ENCODE results near the gene SH3GL1.
"Not testable (repeated sequence)": the region's sequence is repeated elsewhere in the genome, so short reads cannot be mapped to it uniquely, and the experiment has no call there.

SH3GL1 gene

GRCh38 chr19:4342615-4343369 is 57.6 kb downstream of the SH3GL1 start:
- peak; percentile 100 for FAIRE-seq

DNA sequence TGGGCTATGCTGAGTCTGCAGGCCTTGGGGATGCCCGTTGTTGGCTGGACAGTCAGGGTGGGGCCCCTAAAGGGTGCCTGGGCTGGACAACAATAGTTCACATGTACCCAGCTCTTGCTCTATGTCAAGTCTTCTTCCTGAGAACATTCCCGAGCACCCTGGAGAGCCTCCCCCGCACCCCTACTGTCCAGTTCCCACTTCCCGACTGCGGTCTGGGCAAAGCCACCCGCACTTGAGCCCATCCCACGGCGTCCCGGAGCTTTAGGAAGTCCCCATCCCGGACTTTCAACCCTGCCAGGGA is 58.1 kb downstream of the SH3GL1 start:
- no peak for FAIRE-seq

DNA sequence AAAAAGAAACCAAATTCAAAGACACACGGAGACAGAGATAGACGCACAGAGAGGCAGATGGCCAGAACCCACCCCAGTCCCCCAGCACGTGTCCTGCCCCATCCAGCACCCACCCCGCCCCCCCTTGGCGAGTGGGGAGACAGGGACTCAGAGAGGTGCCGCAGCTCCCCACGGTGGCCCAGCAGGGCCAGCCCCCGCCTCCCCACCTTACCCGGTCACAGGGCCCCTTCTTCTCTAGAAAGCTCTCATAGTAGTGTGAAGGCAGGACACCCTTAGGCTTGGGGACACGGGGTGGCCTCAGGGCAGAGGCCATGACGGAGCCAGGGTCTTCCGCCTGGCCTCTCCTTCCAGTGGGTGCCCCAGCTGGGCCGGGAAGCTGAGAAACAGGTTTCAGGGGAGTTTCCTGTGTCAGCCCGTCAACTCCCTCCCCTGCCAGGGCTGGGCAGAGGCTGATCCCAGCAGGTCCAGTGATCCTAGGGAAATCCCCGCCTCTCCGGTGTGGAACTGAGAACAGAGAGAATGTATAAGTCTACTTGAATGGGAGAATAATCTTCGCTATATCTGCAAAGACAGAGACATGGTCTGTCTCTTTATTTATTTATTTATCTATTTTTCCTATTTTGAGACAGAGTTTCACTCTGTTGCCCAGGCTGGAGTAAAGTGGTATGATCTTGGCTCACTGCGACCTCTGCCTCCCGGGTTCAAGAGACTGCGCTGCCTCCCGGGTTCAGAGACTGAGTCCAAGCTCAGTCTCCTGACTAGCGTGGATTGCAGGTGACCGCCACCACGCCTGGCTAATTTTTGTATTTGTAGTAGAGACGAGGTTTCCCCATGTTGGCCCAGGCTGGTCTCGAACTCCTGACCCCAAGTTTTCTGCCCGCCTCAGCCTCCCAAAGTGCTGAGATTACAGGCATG is 61.6 kb downstream of the SH3GL1 start, which contains the start of gene STAP2:
Gene STAP2, minus strand, starts transcription at position 387 of the 915 bp plus-strand sequence. Its CDS starts 74 bp downstream, at position 313.
- no peak for FAIRE-seq

- no peak for FAIRE-seq
Observed at GRCh38 chr19:4337906-4338440, 62.4 kb downstream of the SH3GL1 start.

DNA sequence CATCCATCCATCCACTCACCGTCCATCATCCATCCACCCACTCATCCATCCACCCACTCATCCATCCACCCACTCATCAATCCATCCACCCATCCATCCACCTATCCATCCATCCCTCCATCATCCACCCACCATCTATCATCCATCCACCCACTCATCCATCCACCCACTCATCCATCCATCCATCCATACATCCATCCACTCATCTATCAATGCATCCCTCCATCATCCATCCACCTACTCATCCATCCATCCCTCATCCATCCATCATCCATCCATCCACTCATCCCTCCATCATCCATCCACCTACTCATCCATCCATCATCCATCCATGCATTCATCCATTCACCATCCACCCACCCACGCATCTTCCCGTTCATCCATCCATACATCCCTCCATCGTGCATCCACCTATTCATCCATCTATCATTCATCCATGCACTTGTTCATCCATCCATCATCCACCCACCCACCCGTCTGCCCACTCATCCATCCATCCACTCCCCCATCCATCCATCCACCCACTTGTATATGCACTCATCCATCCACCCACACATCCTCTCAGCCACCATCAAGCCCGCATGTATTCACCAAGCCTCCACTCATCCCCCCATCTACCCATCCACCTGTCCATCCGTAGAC is 65.3 kb downstream of the SH3GL1 start:
- no peak for FAIRE-seq

- FAIRE-seq = no peak
Observed at GRCh38 chr19:4329858-4330257, 70.5 kb downstream of the SH3GL1 start.

- not testable (repeated sequence) for FAIRE-seq
Observed at GRCh38 chr19:4328991-4329681, 71.2 kb downstream of the SH3GL1 start.

DNA sequence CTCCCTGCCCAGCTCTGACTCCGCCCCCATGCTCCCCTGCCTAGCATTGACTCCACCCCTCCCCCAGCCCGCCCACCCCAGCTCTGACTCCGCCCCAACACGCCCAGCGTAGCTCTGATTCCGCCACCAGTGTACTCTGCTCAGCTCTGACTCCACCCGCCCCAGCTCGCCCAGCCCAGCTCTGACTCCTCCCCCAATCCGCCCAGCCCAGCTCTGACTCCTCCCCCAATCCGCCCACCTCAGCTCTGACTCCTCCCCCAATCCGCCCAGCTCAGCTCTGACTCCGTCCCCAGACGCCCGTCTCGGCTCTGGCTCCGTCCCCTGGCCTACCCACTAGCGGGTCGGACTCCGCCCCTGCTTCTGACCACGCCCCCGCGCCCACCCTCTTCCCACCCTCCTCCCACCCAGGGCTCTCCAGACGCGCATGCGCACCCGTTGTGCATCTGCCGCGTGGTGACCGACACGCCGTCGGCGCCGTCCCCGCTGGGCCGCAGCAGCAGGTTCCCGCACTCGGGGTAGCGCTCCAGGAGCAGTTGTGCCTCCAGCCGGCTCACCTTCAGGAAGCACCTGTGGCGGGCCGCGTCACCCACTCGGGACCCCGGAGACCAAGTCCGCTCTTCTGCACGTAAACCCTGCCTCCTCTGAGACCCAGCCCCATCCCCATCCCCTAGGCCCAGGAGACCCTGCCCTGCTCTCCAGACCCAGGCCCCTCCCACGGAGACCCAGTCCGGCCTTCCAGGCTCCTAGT is 71.9 kb downstream of the SH3GL1 start:
- no peak for FAIRE-seq

GRCh38 chr19:4327877-4328242 is 72.5 kb downstream of the SH3GL1 start:
- no peak for FAIRE-seq

GRCh38 chr19:4327252-4327876 is 73.0 kb downstream of the SH3GL1 start:
- FAIRE-seq = no peak

GRCh38 chr19:4326837-4327251 is 73.5 kb downstream of the SH3GL1 start:
- FAIRE-seq = no peak

- no peak for FAIRE-seq
Observed at GRCh38 chr19:4326215-4326836, 74.0 kb downstream of the SH3GL1 start.

GRCh38 chr19:4324228-4324627 is 76.1 kb downstream of the SH3GL1 start:
- no peak for FAIRE-seq

- FAIRE-seq = no peak
Observed at GRCh38 chr19:4323692-4324091, 76.7 kb downstream of the SH3GL1 start.

DNA sequence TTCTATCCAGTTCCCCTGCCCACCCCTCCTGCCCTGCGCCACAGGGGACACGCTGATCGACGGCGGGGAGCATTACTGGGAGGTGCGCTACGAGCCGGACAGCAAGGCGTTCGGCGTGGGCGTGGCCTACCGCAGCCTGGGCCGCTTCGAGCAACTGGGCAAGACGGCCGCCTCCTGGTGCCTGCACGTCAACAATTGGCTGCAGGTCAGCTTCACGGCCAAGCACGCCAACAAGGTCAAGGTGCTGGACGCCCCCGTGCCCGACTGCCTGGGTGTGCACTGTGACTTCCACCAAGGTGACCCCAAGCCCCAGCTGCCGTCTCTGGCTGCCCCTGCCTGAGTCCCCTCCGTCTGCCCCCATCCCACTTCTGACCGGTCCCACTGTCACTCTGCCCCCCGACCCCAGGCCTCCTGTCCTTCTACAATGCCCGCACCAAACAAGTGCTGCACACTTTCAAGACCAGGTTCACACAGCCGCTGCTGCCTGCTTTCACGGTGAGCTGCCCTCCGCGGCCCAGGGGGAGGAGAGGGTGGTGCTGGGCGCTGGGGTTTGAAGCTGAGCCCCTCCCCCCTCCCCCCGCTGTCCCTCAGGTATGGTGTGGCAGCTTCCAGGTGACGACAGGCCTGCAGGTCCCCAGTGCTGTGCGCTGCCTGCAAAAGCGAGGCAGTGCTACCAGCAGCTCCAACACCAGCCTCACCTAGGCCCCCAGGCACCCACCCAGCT is 77.2 kb downstream of the SH3GL1 start:
- FAIRE-seq = no peak

GRCh38 chr19:4320419-4320818 is 79.9 kb downstream of the SH3GL1 start:
- FAIRE-seq = no peak

DNA sequence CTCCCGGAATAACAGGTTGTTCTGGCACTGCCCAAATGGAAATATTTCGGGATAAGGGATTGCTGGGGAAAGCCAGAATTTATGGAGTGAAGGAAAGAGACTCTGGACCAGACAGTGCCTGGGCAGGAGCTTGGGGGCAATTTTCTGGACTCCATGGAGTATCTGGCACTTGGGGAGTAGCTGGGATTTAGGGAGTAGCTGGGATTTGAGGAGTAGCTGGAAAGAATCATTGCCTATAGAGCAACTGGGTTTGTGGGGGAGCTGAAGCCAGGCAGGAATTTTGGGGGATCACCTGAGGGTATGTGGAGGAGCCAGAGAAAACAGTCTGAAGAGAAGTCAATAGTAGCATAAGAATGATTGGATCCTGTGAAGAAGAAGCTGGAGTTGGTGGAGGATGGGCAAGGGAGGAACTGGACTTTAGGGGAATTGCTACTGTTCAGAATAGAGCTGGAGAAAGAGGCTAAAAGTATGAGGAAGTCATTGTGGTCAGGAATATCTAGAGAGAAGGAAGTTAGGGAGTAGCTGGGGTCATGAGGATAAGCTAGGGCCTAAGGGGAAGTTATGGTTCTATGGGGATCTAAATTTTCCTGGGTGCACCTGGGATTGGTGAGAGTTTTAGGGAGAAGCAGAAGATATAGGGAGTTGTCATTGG is 81.2 kb downstream of the SH3GL1 start:
- FAIRE-seq = no peak

- FAIRE-seq = no peak
Observed at GRCh38 chr19:4318460-4318859, 81.9 kb downstream of the SH3GL1 start.

DNA sequence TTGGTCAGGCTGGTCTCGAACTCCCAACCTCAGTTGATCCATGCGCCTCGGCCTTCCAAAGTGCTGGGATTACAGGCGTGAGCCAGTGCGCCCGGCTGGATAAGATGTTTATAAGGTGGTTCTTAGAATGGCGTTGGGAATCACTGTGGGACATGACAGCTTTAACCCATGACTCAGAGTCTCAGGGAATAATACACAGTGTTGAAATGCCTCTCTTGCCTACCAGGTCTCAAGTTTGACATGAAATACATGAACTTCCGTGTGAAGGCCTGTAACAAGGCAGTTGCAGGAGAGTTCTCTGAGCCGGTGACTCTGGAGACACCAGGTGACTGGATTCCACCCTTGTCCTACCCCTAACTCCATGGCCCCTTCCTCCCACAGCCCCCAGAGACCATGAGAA is 83.4 kb downstream of the SH3GL1 start:
- no peak for FAIRE-seq
